Ovary (tissue), 3 donors: ENCODE results near the gene TLE5.

Source experiments
- CTCF ChIP-seq, 3 donors: fragments of 450-650 bp in 2 of 3; fragments of 200-600 bp in 1 of 3; IDR thresholded peaks; one replicate each; pipeline versions ENCODE4 v1.5.1 to v1.8.0; 2016 to 2022; ENCODE audit warnings: antibody characterized with exemption in 3 of 3, mild to moderate bottlenecking in 1 of 3
- EP300 ChIP-seq: sonication (generic); formaldehyde crosslinking; IDR thresholded peaks from one replicate; pipeline ENCODE4 v1.6.1; 2017; ENCODE audit warnings: antibody characterized with exemption
- POLR2A ChIP-seq: fragments of 450-650 bp; IDR thresholded peaks from one replicate; pipeline ENCODE4 v1.6.1; 2017; ENCODE audit warnings: antibody characterized with exemption, mild to moderate bottlenecking, moderate library complexity
- donor health status: DM: no; HTN: no; CAD: no.

GRCh38 chr19:3036119-3036976 lies 25.9 kb downstream of the TLE5 start:
- TF ChIP-seq CTCF (IDR thresholded peaks at IDR 0.05) (peak in 2 of 3 donors; percentile 14 to 16), POLR2A (no peak), EP300 (no peak)
